ENCODE results near the gene OR10G6.

OR10G6 gene

GRCh38 chr11:123995119-123995518, at the start of gene OR10G6:
Gene OR10G6 (minus strand): TSS chr11:123995161. CDS start chr11:123995161, 0 bp downstream.
- Histone ChIP-seq H3K27me3 (ENCODE audit: low read depth, low read length) (no peaks in the 10 kb centered on the region), H2AFZ (ENCODE audit: low read depth, low read length) (no peak within 1 kb of the TSS), H3K4me2 (ENCODE audit: low read length) (no peak within 1 kb of the TSS), H3K27ac (ENCODE audit: low read length) (no peak within 1 kb of the TSS), H3K36me3 (replicated peaks; ENCODE audit: low read depth, low read length) (no peaks in the 10 kb centered on the region), H4K20me1 (ENCODE audit: insufficient read depth, low read length) (no peaks in the 10 kb centered on the region), H3K9me3 (ENCODE audit: insufficient read depth, low read length) (no peaks in the 10 kb centered on the region), H3K4me1 (ENCODE audit: low read length) (no peaks in the 10 kb centered on the region), H3K9ac (ENCODE audit: low read length) (no peak within 1 kb of the TSS), H3K4me3 (ENCODE audit: low read length) (no peak within 1 kb of the TSS), H3K79me2 (ENCODE audit: low read length) (no peaks in the 10 kb centered on the region)
- TF ChIP-seq CTCF (IDR thresholded peaks at IDR 0.05; ENCODE audit: low read depth, low read length), result no peak
- TF ChIP-seq EZH2phosphoT487 (IDR thresholded peaks at IDR 0.05; ENCODE audit: low read depth), result no peak

GRCh38 chr11:124043420-124043819, 48.5 kb upstream of the OR10G6 start:
- H2AFZ ChIP-seq (ENCODE audit: low read depth, low read length), result no peak overlapping the region

GRCh38 chr11:124041254-124041653, 46.3 kb upstream of the OR10G6 start, which contains the start of gene OR10G7:
Gene OR10G7 (minus strand): TSS chr11:124041325. CDS start chr11:124039001, 2,324 bp downstream.
- no peaks in the 10 kb centered on the region for H3K4me1 ChIP-seq (ENCODE audit: low read length)
- H3K9ac ChIP-seq (ENCODE audit: low read length), result no peak within 1 kb of the TSS
- H3K4me2 ChIP-seq (ENCODE audit: low read length), result no peak within 1 kb of the TSS
- no peak for TF ChIP-seq EZH2phosphoT487 (IDR thresholded peaks at IDR 0.05; ENCODE audit: low read depth)
- TF ChIP-seq CTCF (IDR thresholded peaks at IDR 0.05; ENCODE audit: low read depth, low read length), result no peak
- H2AFZ ChIP-seq (ENCODE audit: low read depth, low read length), result no peak within 1 kb of the TSS
- no peaks in the 10 kb centered on the region for H3K9me3 ChIP-seq (ENCODE audit: insufficient read depth, low read length)
- H3K27me3 ChIP-seq (ENCODE audit: low read depth, low read length), result no peaks in the 10 kb centered on the region
- H3K36me3 ChIP-seq (replicated peaks; ENCODE audit: low read depth, low read length), result no peaks in the 10 kb centered on the region
- no peaks in the 10 kb centered on the region for H3K79me2 ChIP-seq (ENCODE audit: low read length)
- H4K20me1 ChIP-seq (ENCODE audit: insufficient read depth, low read length), result no peaks in the 10 kb centered on the region
- H3K27ac ChIP-seq (ENCODE audit: low read length), result no peak within 1 kb of the TSS
- no peak within 1 kb of the TSS for H3K4me3 ChIP-seq (ENCODE audit: low read length)

More at GRCh38 chr11:124043420-124043819, 48.5 kb upstream of the OR10G6 start:
- Histone ChIP-seq H3K4me2 (ENCODE audit: low read length) (no peak overlapping the region), H3K79me2 (ENCODE audit: low read length) (no peaks in the 10 kb centered on the region), H3K36me3 (replicated peaks; ENCODE audit: low read depth, low read length) (no peaks in the 10 kb centered on the region), H3K4me1 (ENCODE audit: low read length) (no peaks in the 10 kb centered on the region), H4K20me1 (ENCODE audit: insufficient read depth, low read length) (no peaks in the 10 kb centered on the region), H3K9ac (ENCODE audit: low read length) (no peak overlapping the region), H3K9me3 (ENCODE audit: insufficient read depth, low read length) (no peaks in the 10 kb centered on the region), H3K4me3 (ENCODE audit: low read length) (no peak overlapping the region), H3K27me3 (ENCODE audit: low read depth, low read length) (no peaks in the 10 kb centered on the region), H3K27ac (ENCODE audit: low read length) (no peak overlapping the region)
- TF ChIP-seq CTCF (IDR thresholded peaks at IDR 0.05; ENCODE audit: low read depth, low read length) (no peak), EZH2phosphoT487 (IDR thresholded peaks at IDR 0.05; ENCODE audit: low read depth) (no peak)

- H3K79me2 ChIP-seq (ENCODE audit: low read length), result no peaks in the 10 kb centered on the region
- no peak overlapping the region for H3K27ac ChIP-seq (ENCODE audit: low read length)
- no peaks in the 10 kb centered on the region for H3K4me1 ChIP-seq (ENCODE audit: low read length)
- no peaks in the 10 kb centered on the region for H3K36me3 ChIP-seq (replicated peaks; ENCODE audit: low read depth, low read length)
- TF ChIP-seq CTCF (IDR thresholded peaks at IDR 0.05; ENCODE audit: low read depth, low read length) (no peak), EZH2phosphoT487 (IDR thresholded peaks at IDR 0.05; ENCODE audit: low read depth) (no peak)
- H2AFZ ChIP-seq (ENCODE audit: low read depth, low read length), result no peak overlapping the region
- no peak overlapping the region for H3K4me3 ChIP-seq (ENCODE audit: low read length)
- H3K27me3 ChIP-seq (ENCODE audit: low read depth, low read length), result no peaks in the 10 kb centered on the region
- H4K20me1 ChIP-seq (ENCODE audit: insufficient read depth, low read length), result no peaks in the 10 kb centered on the region
- H3K9ac ChIP-seq (ENCODE audit: low read length), result no peak overlapping the region
- no peaks in the 10 kb centered on the region for H3K9me3 ChIP-seq (ENCODE audit: insufficient read depth, low read length)
- no peak overlapping the region for H3K4me2 ChIP-seq (ENCODE audit: low read length)
These were observed 44.6 kb upstream of the OR10G6 start for GRCh38 chr11:124039557-124039956.
